DMS153 treated with DMSO at 0.1 percent for 48 hours (cell line): ENCODE data around the gene TADA3.
A peak's percentile ranks its signal among the peaks of the same experiment; 100 is the strongest.

Experiments
- DNase-seq: peaks from one replicate; lab custom pipeline; 2025; ENCODE audit not compliant: unreplicated experiment; lab: John Stamatoyannopoulos, UW

Gene TADA3

DNA sequence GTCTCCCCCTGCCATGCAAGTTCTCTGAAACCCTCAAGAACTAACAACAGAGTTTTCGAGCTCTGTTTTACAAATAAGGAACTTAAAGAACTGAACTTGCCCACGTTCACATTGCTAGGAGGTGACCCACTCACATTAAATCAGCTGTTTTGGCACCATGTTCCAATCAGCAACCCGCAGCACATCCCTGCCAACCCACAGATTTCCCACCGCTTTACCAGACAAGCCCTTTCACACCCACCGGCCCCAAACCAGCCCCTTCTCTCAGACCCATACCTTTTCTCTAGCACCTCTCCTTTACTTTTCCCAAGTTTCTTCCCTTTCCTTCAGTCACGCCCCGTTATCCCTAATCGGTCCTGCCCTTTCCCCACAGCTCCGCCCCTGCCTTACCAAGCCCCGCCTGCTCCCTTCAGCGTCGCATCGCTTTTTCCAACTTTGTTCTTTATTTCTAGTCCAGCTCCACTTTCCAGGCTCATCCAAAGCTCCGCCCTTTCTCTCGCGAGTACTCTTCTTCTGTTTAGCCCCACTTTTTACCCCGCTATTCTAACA, 61.5 kb downstream of the TADA3 start:
- peak; percentile 29 for DNase-seq
